Left lung (tissue), 10 donors: Measurements from ENCODE around the gene AMIGO3. TPM values are rescaled to one million over a fixed set of nuclear protein-coding genes. Genes with fewer than 3 reads are reported as not detected.

ENCODE experiments used
- ATAC-seq: fragments of 200-7000 bp; cut with Tn5 transposase; one replicate; pipeline ENCODE4 v1.9.1; 2020; ENCODE audit warnings: moderate library complexity
- DNase-seq, 4 donors: peaks; one replicate each; pipeline ENCODE4 v3.0.0-alpha.2; 2013 to 2020
- H3K27ac ChIP-seq, 2 donors: fragments of 200-600 bp; sonication (generic) in 1 of 2; one replicate each; pipeline versions ENCODE4 v1.5.0 to v1.8.0; 2020 to 2021
- H3K27me3 ChIP-seq, 2 donors: fragments of 200-600 bp; sonication (generic) in 1 of 2; one replicate each; pipeline versions ENCODE4 v1.5.0 to v1.8.0; 2020 to 2021
- H3K36me3 ChIP-seq, 2 donors: fragments of 200-600 bp; sonication (generic) in 1 of 2; one replicate each; pipeline versions ENCODE4 v1.5.0 to v1.8.0; 2020 to 2021
- H3K4me1 ChIP-seq, 2 donors: fragments of 200-600 bp; one replicate each; pipeline ENCODE4 v1.8.0; 2021
- H3K4me3 ChIP-seq, 2 donors: fragments of 200-600 bp; sonication (generic) in 1 of 2; one replicate each; pipeline versions ENCODE4 v1.5.0 to v1.8.0; 2020 to 2021; ENCODE audit warnings: mild to moderate bottlenecking in 1 of 2
- H3K9me3 ChIP-seq, 2 donors: fragments of 200-600 bp; sonication (generic) in 1 of 2; one replicate each; pipeline versions ENCODE4 v1.5.0 to v1.8.0; 2020 to 2021
- CTCF ChIP-seq, 2 donors: fragments of 200-600 bp; sonication (generic) in 1 of 2; IDR thresholded peaks; one replicate each; pipeline versions ENCODE4 v1.5.0 to v1.8.0; 2021; ENCODE audit warnings: antibody characterized with exemption in 2 of 2
- intact Hi-C, 2 donors: fragments of 100-400 bp; cut with DNase I; formaldehyde crosslinking; loops; one replicate each; pipeline versions ENCODE4 v1.11.2 to v1.14.2; 2022
- polyA plus RNA-seq, 6 donors: library from polyadenylated mRNA; unstranded; fragments of 120-200 nt; gene quantifications; one replicate each; pipeline ENCODE4 v1.2.1, GENCODE V29; 2013; ENCODE audit not compliant: insufficient read length in 6 of 6
- total RNA-seq, 2 donors: library from RNA; stranded (reverse); fragmentation: NEBNext Ultra II Directional; extraction: Animal tissue kit (Norgen Biotek cat#: 25700); gene quantifications; one replicate each; pipeline ENCODE4 v1.2.1, GENCODE V29; 2021
- donor health status: DM: no; HTN: yes; CAD: no.
- donor health status: DM: no; HTN: no; CAD: no.

Gene AMIGO3
- total and polyA plus RNA-seq, 8 donors: 0.47 to 2.4 (median 1.8) TPM; not detected in 1

GRCh38 chr3:49747792-49748480, 28.5 kb upstream of the AMIGO3 start:
- Histone ChIP-seq H3K36me3 (peaks cover 0 to 37% of the 10 kb centered on the region in 2 donors), H3K4me3 (no peak overlapping the region)
- ATAC-seq: no peak

DNA sequence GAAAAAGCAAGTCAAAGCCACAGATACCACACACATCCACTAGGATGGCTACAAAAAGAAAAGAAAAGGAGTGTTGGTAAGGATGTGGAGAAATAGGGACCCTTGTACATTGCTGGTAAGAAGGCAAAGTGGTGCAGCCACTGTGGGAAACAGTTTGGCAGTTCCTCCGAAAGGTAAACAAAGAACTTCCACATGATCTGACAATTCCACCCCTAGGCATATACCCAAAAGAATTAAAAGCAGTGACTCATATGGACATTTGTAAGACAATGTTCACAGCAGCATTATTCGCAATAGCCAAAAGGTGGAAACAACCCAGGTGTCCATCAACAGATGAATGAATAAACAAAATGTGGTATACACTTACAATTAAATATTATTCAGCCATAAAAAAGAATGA, 26.5 kb upstream of the AMIGO3 start:
- DNase-seq (no peak), ATAC-seq (no peak)
- Histone ChIP-seq H3K4me1 (peaks cover 0 to 3% of the 10 kb centered on the region in 2 donors), H3K27ac (no peak overlapping the region), H3K4me3 (no peak overlapping the region), H3K27me3 (no peaks in the 10 kb centered on the region), H3K36me3 (peaks cover 0 to 53% of the 10 kb centered on the region in 2 donors), H3K9me3 (no peaks in the 10 kb centered on the region)
- intact Hi-C loops: no loop called here
- TF ChIP-seq CTCF (IDR thresholded peaks at IDR 0.05): no peak

More at GRCh38 chr3:49747792-49748480, 28.5 kb upstream of the AMIGO3 start:
- Histone ChIP-seq H3K4me1 (peaks cover 0 to 3% of the 10 kb centered on the region in 2 donors), H3K27me3 (no peaks in the 10 kb centered on the region), H3K9me3 (no peaks in the 10 kb centered on the region), H3K27ac (no peak overlapping the region)
- TF ChIP-seq CTCF (IDR thresholded peaks at IDR 0.05): no peak
- intact Hi-C loops: no loop called here
- no peak for DNase-seq

GRCh38 chr3:49740427-49740826, 20.9 kb upstream of the AMIGO3 start:
- peaks cover 2 to 57% of the 10 kb centered on the region in 2 donors for H3K36me3 ChIP-seq
- H3K9me3 ChIP-seq: no peaks in the 10 kb centered on the region
- intact Hi-C loops: no loop called here
- no peaks in the 10 kb centered on the region for H3K27me3 ChIP-seq
- ATAC-seq (no peak), DNase-seq (no peak)
- H3K27ac ChIP-seq: no peak overlapping the region
- no peaks in the 10 kb centered on the region for H3K4me1 ChIP-seq
- H3K4me3 ChIP-seq: no peak overlapping the region
- TF ChIP-seq CTCF (IDR thresholded peaks at IDR 0.05): no peak

DNA sequence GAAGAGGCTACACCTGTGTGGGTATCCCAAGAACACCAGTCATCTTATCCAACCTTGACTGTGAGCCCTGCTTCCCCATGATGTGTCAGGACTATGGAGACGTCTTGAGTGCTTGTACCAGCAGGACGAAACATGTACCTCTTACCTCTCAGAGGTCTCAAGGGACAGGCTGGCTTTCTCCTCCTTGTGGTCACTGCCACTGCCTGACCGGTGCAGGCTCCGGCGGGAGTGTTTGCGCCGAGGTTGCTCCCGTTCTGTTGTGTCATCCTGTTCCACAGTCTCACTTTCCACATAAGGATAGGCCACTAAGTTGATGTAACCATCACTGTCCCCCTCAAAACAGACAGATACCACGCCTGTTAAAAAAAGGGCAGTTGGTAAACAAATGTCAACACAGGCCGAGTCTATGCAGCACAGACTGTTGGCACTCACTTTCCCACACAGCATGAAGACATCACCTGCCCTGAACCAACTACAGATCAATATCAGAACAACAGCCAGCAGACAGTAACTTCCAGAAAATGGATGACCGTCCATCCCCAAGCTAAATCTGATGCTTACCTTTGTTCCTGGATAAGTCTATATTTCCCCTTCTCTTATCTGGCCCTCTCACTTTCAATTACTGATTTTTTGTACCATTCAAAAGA, 18.7 kb upstream of the AMIGO3 start:
- H3K36me3 ChIP-seq: peaks cover 2 to 67% of the 10 kb centered on the region in 2 donors
- no peak for ATAC-seq
- no peak overlapping the region for H3K4me3 ChIP-seq
- H3K4me1 ChIP-seq: peaks cover 0 to 3% of the 10 kb centered on the region in 2 donors
- H3K27ac ChIP-seq: no peak overlapping the region
- H3K9me3 ChIP-seq: no peaks in the 10 kb centered on the region
- H3K27me3 ChIP-seq: no peaks in the 10 kb centered on the region
- TF ChIP-seq CTCF (IDR thresholded peaks at IDR 0.05): no peak
- intact Hi-C loops: no loop called here
- no peak for DNase-seq

- DNase-seq (no peak), ATAC-seq (no peak)
- Histone ChIP-seq H3K27ac (no peak overlapping the region), H3K27me3 (no peaks in the 10 kb centered on the region), H3K36me3 (peaks cover 2 to 85% of the 10 kb centered on the region in 2 donors), H3K9me3 (no peaks in the 10 kb centered on the region), H3K4me1 (peaks cover 0 to 3% of the 10 kb centered on the region in 2 donors), H3K4me3 (no peak overlapping the region)
- no peak for TF ChIP-seq CTCF (IDR thresholded peaks at IDR 0.05)
- intact Hi-C loops: no loop called here
Observed at GRCh38 chr3:49734752-49735151, 15.3 kb upstream of the AMIGO3 start.
